GM21515 (cell line): ENCODE results near the gene CCDC97.

Source experiments
- ATAC-seq: cut with Tn5 transposase; IDR thresholded peaks from one replicate; pipeline ENCODE4 v1.9.1; 2021; ENCODE audit not compliant: unreplicated experiment

CCDC97 gene

DNA sequence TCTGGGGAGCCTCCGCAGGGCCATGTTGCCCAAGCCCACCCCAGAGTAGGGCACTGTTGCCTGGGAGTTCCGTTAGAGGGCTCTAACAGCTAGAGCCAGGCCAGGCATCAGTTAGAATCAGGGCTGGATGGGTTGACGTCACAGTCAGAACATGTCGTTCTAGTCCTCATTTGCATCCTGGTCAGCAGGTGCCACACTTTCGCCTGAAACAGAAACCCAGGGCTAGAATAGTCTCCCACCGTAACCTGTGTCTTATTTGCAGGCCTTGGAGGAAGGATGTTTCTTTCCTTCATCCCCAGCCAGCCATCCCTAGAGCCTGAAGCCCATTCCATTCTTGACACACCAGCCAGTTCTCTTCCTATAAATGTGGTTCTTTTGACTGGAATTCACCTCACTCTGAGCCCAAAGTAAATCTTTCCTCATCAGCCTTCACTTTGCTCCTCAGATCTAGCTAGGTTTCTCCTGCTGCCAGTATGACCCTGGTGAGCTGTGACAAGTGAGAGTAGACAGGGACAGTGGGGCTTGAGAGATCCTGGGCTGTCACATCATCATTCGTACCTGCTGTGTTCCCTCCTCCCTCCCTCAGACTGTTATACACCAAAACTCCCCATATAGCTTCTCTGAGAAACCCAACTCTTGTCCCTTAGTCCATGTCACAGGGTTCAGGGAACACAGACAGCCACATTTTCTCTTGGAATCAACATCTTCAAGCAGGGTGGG lies 12.2 kb upstream of the CCDC97 start:
- ATAC-seq: peak; percentile 58

DNA sequence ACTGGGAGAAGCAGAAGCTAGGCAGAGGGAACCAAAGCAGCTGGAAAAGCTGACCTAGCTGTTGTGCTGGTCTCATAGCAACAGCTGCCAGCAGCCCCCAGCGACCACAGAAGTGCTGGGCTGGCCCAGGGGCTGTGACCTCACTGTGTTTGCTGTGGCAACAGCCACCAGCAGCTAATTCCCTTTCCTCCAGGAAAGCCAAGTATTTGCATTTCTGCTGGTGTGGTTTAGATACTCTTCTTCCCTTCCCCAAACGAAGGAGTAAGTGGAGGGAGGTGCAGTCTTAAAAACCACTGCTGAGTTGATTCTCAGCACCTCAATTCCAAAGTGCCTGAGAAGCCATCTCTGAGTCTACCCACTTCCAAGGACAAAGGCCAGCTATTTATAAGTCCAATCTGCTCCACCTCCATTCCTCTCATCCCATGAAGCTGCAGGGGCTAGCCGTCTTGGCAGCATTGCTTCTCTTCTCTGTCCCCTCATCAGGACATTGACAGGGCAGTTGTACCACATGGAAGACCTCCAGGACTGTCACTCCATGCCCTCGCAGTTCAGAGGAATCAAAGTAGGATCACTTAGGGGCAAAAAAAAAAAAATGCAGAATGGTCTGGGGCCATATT lies 11.5 kb upstream of the CCDC97 start:
- ATAC-seq: no peak

DNA sequence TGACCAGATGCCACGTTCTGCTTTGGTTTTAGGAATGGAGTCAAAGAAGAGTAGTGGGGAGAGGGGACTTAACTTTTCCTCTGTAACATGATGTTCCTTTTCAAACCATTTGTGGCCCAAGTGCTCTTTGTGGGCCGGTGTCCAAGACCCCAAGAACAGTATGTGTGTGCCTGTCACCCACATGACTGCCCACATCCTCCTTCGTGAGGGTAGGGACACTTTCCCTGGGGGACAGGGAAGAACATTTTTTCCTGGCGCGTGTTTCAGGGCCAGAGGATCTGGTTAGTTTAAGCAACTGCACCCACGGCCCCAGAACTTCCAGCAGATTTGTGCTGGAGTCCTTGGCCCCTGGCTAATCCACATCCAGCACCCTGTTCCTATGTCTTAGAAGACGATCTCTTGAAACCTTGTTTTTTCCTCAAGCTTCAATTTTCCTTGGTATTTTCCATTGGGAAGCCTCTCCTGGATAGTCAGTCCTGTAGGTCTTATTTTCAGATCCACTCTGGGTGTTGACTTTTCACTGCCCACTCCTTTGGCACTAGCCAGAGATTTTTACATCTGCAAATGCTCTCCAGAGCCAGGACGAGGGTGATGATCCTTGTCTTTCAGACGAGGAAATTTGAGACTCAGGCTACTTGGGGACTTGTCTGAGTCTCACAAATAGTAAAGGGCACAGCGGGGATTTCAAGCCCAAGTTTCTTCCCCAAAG lies 10.8 kb upstream of the CCDC97 start:
- no peak for ATAC-seq

DNA sequence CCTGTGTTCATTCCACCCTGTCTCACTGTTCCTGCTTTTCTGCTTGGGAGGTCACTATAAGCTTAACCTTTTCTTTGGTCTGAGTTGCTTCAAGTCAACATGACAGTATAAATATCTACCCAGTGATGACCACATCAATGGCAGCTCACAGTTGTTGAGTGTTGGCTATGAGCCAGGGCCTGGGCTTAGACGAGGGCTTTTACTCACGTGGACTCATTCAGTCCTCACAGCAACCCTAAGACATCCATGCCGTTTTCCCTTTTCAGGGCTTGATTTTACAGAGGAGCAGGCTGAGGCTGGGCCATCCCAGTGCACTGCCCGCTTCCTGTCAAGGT lies 10.2 kb upstream of the CCDC97 start:
- no peak for ATAC-seq

DNA sequence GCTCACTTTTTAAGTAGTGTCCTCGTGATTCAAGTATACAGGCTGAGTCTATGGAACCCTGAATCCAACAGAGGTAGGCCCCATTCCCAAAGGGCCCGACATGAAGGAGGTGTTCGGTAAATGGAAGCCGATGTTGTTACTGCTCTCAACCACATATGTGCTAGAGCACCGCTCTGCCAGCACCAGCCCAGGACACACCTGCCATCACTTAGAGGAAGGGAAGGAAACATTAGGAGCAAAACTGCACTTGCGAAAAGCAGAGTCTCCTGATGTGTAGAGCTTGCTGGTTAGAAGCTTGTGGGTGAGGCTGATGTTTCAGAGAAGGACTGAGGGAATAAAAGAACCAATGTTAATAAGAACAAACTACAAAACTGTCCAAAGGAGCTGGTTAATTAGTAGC lies 9.4 kb upstream of the CCDC97 start:
- ATAC-seq: no peak

DNA sequence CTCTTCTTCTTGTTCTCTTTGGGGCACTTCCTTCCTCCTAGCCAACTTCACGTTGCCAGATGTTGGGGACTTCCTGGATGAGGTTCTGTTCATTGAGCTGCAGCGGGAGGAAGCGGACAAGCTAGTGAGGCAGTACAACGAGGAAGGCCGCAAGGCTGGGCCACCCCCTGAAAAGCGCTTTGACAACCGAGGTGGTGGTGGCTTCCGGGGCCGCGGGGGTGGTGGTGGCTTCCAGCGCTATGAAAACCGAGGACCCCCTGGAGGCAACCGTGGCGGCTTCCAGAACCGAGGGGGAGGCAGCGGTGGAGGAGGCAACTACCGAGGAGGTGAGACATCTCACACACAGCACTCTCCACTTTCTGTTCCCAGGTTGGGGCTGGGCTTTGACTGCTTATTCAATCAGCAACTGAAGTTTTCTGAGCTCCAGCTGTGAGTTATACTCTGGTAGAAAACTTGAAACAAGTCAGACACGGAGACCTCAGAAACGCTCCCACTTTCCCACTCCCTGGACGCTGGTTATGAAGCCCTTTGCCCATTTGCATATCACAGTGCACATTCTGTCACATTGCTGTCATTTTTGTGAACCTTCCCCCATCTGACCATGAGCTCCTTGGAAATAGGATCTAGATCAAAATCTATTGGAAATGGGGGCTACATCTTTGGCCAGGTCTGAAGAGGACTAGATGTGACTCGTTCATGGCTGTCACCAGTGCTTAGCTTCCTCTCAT lies 7.2 kb upstream of the CCDC97 start:
- ATAC-seq: no peak

DNA sequence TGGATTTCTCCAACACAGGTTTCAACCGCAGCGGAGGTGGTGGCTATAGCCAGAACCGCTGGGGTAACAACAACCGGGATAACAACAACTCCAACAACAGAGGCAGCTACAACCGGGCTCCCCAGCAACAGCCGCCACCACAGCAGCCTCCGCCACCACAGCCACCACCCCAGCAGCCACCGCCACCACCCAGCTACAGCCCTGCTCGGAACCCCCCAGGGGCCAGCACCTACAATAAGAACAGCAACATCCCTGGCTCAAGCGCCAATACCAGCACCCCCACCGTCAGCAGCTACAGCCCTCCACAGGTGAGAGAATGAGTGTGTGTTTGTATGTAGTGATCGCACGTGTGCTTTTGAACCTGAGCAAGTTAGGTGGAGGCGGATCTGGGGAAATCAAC lies 6.0 kb upstream of the CCDC97 start:
- ATAC-seq: no peak

DNA sequence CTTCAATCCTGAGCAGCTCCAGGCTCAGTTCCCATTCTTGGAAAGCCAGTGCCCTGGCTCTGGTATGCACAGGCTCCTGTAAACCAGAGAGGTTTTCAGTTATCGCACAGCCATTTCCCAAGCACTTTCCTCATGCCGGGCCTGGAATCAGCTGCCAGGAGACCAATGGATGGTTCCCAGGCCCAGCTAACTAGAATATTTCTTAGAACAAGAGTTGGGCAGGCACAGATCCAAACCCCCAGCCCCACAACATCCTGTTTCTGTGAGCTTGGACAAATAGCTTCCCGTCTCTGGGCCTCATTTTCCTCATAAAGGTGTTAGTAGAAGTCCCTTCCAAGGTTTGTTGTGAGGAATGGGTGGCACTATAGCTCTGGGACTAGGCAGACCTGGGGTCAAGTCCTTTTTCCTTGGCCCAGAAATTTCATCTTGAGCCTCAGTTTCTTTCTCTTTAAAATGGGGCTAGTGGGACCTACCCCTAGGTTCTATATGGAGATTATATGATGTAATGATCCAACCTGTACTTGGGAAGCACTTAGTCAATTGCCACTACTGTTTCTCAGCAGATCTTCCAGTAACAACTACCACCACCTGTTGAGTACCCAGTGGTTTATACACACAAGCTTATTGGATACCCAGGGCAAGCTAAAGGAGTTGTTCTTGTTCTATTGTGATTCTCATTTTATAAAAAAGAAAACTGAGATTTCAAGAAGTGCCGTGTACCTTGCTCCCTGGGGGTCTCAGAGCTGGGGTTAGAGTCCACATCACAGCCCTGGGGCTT lies 5.1 kb upstream of the CCDC97 start:
- no peak for ATAC-seq

DNA sequence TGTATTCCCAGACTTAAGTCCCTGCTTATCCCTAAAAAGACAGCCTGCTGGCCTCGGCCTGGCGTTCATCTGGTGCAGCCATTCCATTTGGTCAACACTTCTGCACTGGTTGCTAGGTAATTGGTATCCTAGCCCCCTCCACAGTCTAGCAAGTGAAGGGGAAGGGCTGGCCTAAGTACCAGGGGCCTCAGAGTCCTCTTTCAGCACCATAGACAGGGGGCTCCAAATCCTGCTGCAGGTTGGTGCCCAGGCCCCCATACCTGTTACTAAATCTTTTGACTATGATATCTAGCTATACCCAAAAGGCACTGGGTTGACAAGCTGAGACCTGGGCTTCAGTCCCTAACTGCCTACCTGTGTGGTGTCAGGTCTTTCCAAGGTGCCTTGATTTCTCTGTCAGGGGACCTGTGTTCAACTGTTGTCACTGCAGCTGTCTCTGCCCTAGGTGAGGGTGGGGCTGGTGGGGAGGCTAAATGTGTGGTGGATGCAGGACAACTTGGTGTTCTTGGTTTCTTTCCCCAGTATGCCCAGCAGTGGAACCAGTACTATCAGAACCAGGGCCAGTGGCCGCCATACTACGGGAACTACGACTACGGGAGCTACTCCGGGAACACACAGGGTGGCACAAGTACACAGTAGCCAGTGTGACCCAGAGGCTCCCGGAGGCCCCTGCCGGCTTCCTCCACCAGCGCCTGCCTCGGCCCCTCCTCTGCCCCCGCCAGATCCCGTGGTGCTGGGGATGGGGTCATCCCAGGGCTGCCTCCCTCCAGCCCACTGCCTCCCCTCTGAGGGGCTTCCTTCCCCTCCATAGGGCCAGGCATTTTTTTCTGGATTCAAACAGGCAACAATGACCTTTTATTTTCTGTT lies 3.8 kb upstream of the CCDC97 start:
- ATAC-seq: no peak

DNA sequence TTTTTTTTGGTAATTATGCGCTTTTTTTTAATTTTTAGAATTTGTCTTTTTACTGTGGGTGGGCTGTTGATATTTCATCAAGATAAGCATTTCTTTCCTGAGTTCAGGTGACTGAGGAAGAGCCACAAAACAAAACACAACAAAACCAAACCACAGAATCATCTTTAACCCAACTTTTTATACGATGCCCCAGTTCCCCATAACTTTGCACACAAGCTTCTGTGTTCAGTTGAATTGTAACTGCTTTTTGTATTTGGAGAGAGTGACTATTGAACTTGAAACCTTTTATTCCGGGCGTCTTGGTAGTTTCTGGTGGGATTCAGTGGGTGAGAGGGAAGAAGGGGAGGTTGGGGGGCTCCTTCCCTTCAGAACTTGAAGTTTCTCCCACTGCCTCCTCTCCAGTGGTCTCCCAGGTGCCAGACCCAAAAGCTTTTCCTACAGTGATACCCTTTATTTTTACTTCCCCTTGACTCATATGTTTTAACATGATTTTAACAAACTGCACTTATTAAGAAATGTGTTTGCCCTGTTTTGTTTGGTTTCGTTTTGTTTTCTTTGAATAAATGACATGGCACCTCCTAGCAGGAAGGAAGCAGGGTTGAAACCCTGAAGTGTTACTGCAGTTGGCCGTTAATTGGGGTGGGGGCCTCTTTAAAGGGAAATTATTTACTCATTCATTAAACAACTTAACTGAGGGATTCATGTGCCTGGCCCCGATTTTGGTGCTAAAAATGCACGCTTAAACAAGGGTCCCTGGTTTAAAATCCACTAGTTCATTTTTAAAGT lies 2.7 kb upstream of the CCDC97 start:
- no peak for ATAC-seq

DNA sequence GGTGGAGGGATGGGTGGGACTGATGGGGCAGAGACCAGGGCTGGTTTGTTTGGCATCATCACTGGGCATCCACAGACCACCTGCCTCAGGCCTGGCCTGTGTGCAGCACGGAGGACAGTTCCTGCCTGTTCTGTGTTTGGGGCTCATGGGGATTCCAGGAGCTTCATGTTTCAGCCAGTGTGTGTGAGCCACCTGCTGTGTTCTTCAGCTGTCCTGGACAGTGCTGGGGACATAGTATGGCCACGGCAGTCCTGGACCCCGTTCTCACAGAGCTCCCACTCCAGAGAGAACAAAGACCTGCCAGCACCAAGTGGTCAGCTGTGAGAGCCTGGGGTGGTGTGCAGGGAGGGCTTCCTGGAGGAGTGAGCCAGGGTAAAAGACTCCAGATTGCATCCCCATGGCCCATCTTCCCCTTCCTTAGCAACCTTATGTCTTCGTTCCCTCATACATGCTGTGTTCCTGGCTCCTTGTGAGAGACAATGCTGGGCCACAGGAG lies 2.0 kb upstream of the CCDC97 start:
- no peak for ATAC-seq

DNA sequence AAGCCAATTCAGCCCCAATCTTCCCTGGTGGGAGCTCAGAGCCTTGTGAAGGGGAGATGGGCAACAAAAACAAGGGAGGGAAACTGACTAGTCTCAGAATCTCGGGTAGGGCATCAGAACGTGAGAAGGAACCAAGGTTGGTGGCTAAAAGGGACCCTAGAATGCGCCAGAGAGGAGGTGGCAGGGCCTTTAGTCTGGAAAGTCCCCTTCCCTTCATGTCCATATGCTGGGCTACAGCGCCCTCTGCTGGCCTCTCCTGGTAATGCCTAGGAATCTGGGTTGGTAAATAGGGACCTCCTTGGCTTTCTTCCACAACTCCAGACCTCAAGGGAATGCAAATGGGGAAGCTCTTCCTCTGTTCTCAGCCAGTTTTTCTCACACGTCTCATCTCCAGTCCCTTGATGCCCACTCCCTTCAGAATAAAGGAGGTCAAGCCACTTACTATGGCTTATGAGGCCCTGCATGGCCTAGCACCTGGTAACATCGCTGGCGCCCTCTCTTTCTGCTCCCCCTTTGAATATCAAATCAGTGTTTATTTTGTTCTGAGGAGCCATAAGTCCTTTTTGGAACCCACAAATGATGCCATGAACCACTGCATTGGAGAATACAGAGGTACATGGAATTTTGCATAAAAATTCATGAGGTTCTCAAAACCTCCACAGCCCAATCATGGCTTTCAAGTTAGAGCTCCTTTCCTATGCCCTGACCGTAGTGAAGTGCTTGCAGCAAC lies 1.4 kb upstream of the CCDC97 start:
- ATAC-seq: no peak

DNA sequence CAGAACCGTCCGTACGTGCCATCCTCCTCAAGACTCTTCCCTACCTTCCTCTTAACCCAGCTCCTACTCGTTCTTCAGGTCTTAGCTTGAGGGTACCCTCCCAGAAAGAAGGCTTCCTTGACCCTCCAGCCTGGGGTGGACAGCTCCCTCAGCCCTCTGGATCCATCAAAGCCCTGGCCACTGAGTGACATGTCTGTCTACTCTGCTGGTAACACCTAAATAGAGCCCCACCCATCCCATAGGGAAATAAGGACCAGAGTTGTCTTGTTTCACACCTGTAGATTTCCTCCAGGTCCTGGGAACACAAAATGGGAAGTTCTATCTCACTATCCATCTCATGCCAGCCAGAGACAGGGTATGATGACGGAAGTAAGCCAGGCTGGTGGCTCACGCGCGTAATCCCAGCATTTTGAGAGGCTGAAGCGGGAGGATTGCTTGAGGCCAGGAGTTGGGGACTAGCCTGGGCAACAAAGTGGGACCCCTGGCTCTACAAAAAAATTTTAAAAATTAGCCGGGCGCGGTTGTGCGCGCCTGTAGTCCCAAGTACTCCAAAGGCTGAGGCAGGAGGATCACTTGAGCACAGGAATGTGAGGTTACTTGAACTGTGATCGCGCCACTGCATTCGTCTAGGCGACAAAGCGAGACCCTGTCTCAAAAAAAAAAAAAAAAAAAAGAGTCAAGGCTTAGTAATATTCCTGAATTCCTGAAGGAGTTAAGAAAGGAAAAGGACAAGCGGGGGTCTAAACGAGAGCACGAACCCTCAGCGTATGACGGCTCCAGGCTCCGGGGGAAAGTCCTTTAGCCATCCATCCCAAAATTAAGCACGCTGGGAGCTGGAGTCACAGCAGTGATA lies 566 bp upstream of the CCDC97 start:
- no peak for ATAC-seq

DNA sequence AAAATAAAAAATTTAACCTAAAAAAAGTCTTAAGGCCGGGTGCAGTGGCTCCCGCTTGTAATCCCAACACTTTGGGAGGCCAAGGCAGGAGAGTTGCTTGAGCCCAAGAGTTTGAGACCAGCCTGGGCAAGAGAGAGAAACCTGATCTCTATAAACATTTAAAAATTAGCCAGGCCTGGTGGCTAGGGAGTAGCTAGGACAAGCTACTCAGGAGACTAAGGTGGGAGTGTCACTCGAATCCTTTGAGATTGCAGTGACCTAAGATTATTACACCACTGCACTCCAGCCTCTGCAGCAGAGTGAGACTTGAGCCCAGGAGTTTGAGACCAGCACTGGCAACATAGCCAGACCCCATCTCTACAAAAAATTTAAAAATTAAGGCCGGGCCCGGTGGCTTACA lies 1.1 kb downstream of the CCDC97 start:
- no peak for ATAC-seq

DNA sequence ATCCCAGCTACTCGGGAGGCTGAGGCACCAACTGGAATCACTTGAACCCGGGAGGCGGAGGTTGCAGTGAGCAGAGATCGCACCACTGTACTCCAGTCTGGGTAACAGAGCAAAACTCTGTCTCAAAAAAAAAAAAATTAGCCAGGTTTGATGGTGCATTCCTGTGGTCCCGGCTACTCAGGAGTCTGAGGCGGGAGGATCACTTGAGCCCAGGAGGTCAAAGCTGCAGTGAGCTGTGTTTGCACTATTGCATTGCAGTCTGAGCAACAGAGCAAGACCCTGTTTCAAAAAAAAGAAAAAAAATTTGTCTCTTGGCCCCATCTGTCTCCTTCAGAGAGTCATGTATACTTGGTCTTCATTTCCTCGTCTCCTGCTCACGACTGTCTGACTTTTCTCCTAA lies 1.6 kb downstream of the CCDC97 start:
- ATAC-seq: no peak

DNA sequence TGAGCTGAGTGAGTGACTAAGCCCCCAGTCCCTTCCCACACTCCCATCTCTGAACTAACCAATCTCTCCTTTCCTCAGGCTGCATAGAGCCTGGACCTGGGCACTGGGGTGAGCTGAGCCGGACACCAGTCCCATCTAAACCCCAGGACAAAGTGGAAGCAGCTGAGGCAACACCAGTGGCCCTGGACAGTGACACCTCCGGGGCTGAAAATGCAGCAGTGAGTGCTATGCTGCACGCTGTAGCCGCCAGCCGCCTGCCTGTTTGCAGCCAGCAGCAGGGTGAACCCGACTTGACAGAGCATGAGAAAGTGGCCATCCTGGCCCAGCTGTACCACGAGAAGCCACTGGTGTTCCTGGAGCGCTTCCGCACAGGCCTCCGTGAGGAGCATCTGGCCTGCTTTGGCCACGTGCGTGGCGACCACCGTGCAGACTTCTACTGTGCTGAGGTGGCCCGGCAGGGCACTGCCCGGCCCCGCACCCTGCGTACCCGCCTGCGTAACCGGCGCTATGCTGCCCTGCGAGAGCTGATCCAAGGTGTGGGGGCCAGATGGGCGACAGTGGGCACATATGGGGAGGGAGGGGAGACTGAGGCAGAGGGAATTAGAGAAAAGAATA lies 6.4 kb downstream of the CCDC97 start:
- no peak for ATAC-seq
